Mesenchymal stem cell (in vitro differentiated cells and primary cell): Measurements from ENCODE around the gene MAPK10.
"Not testable (repeated sequence)": the region's sequence is repeated elsewhere in the genome, so short reads cannot be mapped to it uniquely, and the experiment has no call there.

Source experiments
- DNase-seq: peaks from one replicate; pipeline ENCODE4 v3.0.0-alpha.2; 2013
- H2AFZ ChIP-seq: one replicate; pipeline ENCODE4 v1.6.1; 2013; ENCODE audit warnings: low read depth, mild to moderate bottlenecking, control low read depth, inconsistent platforms, low read length, moderate library complexity
- H2AK5ac ChIP-seq: 2 replicates; pipeline ENCODE4 v1.6.1; 2013; ENCODE audit warnings: low read length, moderate library complexity, mild to moderate bottlenecking, inconsistent platforms; ENCODE audit not compliant: severe bottlenecking
- H2BK120ac ChIP-seq: one replicate; pipeline ENCODE4 v1.6.1; 2013; ENCODE audit warnings: low read depth, mild to moderate bottlenecking, inconsistent platforms, low read length, moderate library complexity
- H2BK12ac ChIP-seq, 2 experiments: one replicate each; pipeline ENCODE4 v1.6.1; 2013; ENCODE audit warnings: inconsistent platforms in 2 of 2, low read length in 2 of 2, mild to moderate bottlenecking in 2 of 2, moderate library complexity in 2 of 2, control low read depth in 1 of 2
- H2BK15ac ChIP-seq: one replicate; pipeline ENCODE4 v1.6.1; 2013; ENCODE audit warnings: mild to moderate bottlenecking, low read depth, inconsistent platforms; ENCODE audit not compliant: poor library complexity, severe bottlenecking
- H2BK5ac ChIP-seq: 2 replicates; pipeline ENCODE4 v1.6.1; 2013; ENCODE audit warnings: low read depth, mild to moderate bottlenecking, low read length, control low read depth, inconsistent platforms; ENCODE audit not compliant: poor library complexity, severe bottlenecking
- H3K14ac ChIP-seq, 2 experiments: one replicate each; pipeline ENCODE4 v1.6.1; 2013; ENCODE audit warnings: inconsistent platforms in 2 of 2, low read length in 2 of 2, control low read depth in 1 of 2, mild to moderate bottlenecking in 1 of 2, moderate library complexity in 1 of 2
- H3K18ac ChIP-seq, 2 experiments: one replicate each; pipeline ENCODE4 v1.6.1; 2013; ENCODE audit warnings: inconsistent platforms in 2 of 2, low read length in 2 of 2, control low read depth in 1 of 2, low read depth in 1 of 2, mild to moderate bottlenecking in 1 of 2
- H3K23ac ChIP-seq, 2 experiments: one replicate each; pipeline ENCODE4 v1.6.1; 2013; ENCODE audit warnings: inconsistent platforms in 2 of 2, low read length in 2 of 2, mild to moderate bottlenecking in 2 of 2, moderate library complexity in 2 of 2, control low read depth in 1 of 2
- H3K27ac ChIP-seq: 2 replicates; pipeline ENCODE4 v1.5.1; 2013; ENCODE audit warnings: mild to moderate bottlenecking, moderate library complexity, low read length, control low read depth, inconsistent platforms; ENCODE audit not compliant: poor library complexity, severe bottlenecking
- H3K27me3 ChIP-seq, 2 experiments: 2 replicates each; pipeline versions ENCODE4 v1.6.1 to v1.7.0; 2013; ENCODE audit warnings: low read length in 2 of 2, mild to moderate bottlenecking in 2 of 2, moderate library complexity in 2 of 2, control low read depth in 1 of 2, inconsistent platforms in 1 of 2; ENCODE audit not compliant: control insufficient read depth in 1 of 2, insufficient read depth in 1 of 2
- H3K36me3 ChIP-seq, 2 experiments: 2 replicates each; pipeline versions ENCODE4 v1.6.1 to v1.7.0; 2013; ENCODE audit warnings: low read length in 2 of 2, control low read depth in 1 of 2, inconsistent platforms in 1 of 2, low read depth in 1 of 2, mild to moderate bottlenecking in 1 of 2; ENCODE audit not compliant: insufficient read depth in 2 of 2, control insufficient read depth in 1 of 2
- H3K4ac ChIP-seq, 2 experiments: one replicate each; pipeline ENCODE4 v1.6.1; 2013; ENCODE audit warnings: inconsistent platforms in 2 of 2, low read length in 2 of 2, mild to moderate bottlenecking in 2 of 2, moderate library complexity in 2 of 2, control low read depth in 1 of 2, low read depth in 1 of 2
- H3K4me1 ChIP-seq: 2 replicates; pipeline ENCODE4 v1.6.1; 2013; ENCODE audit warnings: low read depth, low read length, control low read depth; ENCODE audit not compliant: control insufficient read depth, insufficient read depth
- H3K4me2 ChIP-seq: 2 replicates; pipeline ENCODE4 v1.6.1; 2013; ENCODE audit warnings: low read length, mild to moderate bottlenecking, inconsistent platforms; ENCODE audit not compliant: poor library complexity, severe bottlenecking
- H3K4me3 ChIP-seq, 2 experiments: 2 replicates each; pipeline versions ENCODE4 v1.5.1 to v1.7.0; 2013; ENCODE audit warnings: low read length in 2 of 2, mild to moderate bottlenecking in 2 of 2, control low read depth in 1 of 2, low read depth in 1 of 2; ENCODE audit not compliant: insufficient read depth in 1 of 2
- H3K79me1 ChIP-seq: replicated peaks from 2 replicates; pipeline ENCODE4 v1.6.1; 2013; ENCODE audit warnings: mild to moderate bottlenecking, control low read depth, low read length, inconsistent platforms; ENCODE audit not compliant: poor library complexity, severe bottlenecking
- H3K9ac ChIP-seq: 2 replicates; pipeline ENCODE4 v1.7.0; 2013; ENCODE audit warnings: mild to moderate bottlenecking, low read length, moderate library complexity
- H3K9me3 ChIP-seq: 2 replicates; pipeline ENCODE4 v1.7.0; 2013; ENCODE audit warnings: mild to moderate bottlenecking, low read length; ENCODE audit not compliant: control insufficient read depth
- H4K8ac ChIP-seq: one replicate; pipeline ENCODE4 v1.6.1; 2013; ENCODE audit warnings: inconsistent platforms, mild to moderate bottlenecking, low read length, moderate library complexity
- H4K91ac ChIP-seq: one replicate; pipeline ENCODE4 v1.6.1; 2013; ENCODE audit warnings: mild to moderate bottlenecking, low read length, inconsistent platforms
- WGBS: methylation state at CpG from one replicate; pipeline ENCODE4 v1.1.7; 2013; ENCODE audit warnings: mixed read lengths; 5-methylcytosine and 5-hydroxymethylcytosine counted together

Gene MAPK10

GRCh38 chr4:85967872-85968271, 392.0 kb downstream of the MAPK10 start:
- H3K9ac ChIP-seq: peak overlapping the region; percentile 28
- no peak overlapping the region for H3K14ac ChIP-seq
- peaks cover 0 to 11% of the 10 kb centered on the region in 2 experiments for H3K36me3 ChIP-seq
- H3K4me1 ChIP-seq: no peaks in the 10 kb centered on the region
- no peak overlapping the region for H2AFZ ChIP-seq
- H3K27ac ChIP-seq: no peak overlapping the region
- 100% methylated on average over 1 of the region's 2 CpGs for WGBS
- no peak overlapping the region for H3K4me3 ChIP-seq
- H2BK12ac ChIP-seq: no peak overlapping the region
- H3K9me3 ChIP-seq: no peaks in the 10 kb centered on the region
- no peak overlapping the region for H3K23ac ChIP-seq
- H3K4ac ChIP-seq: no peak overlapping the region
- no peak overlapping the region for H4K91ac ChIP-seq
- H3K79me1 ChIP-seq: peaks cover 4% of the 10 kb centered on the region
- H3K18ac ChIP-seq: no peak overlapping the region
- no peaks in the 10 kb centered on the region for H3K27me3 ChIP-seq
- no peak overlapping the region for H2BK15ac ChIP-seq
- H3K4me2 ChIP-seq: no peak overlapping the region
- no peak overlapping the region for H2BK5ac ChIP-seq
- DNase-seq: no peak
- H2BK120ac ChIP-seq: no peak overlapping the region
- H4K8ac ChIP-seq: no peak overlapping the region
- no peak overlapping the region for H2AK5ac ChIP-seq

- H3K4me2 ChIP-seq: no peak overlapping the region
- no peak overlapping the region for H2BK12ac ChIP-seq
- peak overlapping the region; percentile 41 for H2AK5ac ChIP-seq
- 80% methylated on average over 1 of the region's 2 CpGs for WGBS
- no peak overlapping the region for H2BK5ac ChIP-seq
- H3K79me1 ChIP-seq: peaks cover 2% of the 10 kb centered on the region
- no peak overlapping the region for H2BK120ac ChIP-seq
- H3K27me3 ChIP-seq: no peaks in the 10 kb centered on the region
- no peak overlapping the region for H3K27ac ChIP-seq
- H4K8ac ChIP-seq: no peak overlapping the region
- H3K9me3 ChIP-seq: no peaks in the 10 kb centered on the region
- peak overlapping the region; percentile 28 for H3K9ac ChIP-seq
- H2BK15ac ChIP-seq: no peak overlapping the region
- no peak overlapping the region for H3K4me3 ChIP-seq
- no peak overlapping the region for H3K18ac ChIP-seq
- no peaks in the 10 kb centered on the region for H3K36me3 ChIP-seq
- no peak overlapping the region for H3K23ac ChIP-seq
- H3K14ac ChIP-seq: no peak overlapping the region
- no peaks in the 10 kb centered on the region for H3K4me1 ChIP-seq
- H3K4ac ChIP-seq: no peak overlapping the region
- H4K91ac ChIP-seq: no peak overlapping the region
- no peak overlapping the region for H2AFZ ChIP-seq
- peak; percentile 31 for DNase-seq
Measured at GRCh38 chr4:85966373-85966772, 393.5 kb downstream of the MAPK10 start.

- Histone ChIP-seq H3K4me2 (no peak overlapping the region), H3K23ac (no peak overlapping the region), H3K27me3 (no peaks in the 10 kb centered on the region), H3K9me3 (no peaks in the 10 kb centered on the region), H3K14ac (no peak overlapping the region), H3K4ac (no peak overlapping the region), H3K9ac (peak overlapping the region; percentile 28), H3K27ac (no peak overlapping the region), H2BK12ac (no peak overlapping the region), H2AFZ (no peak overlapping the region), H3K4me1 (no peaks in the 10 kb centered on the region), H2BK5ac (no peak overlapping the region), H2BK120ac (no peak overlapping the region), H3K18ac (no peak overlapping the region), H2AK5ac (no peak overlapping the region), H2BK15ac (no peak overlapping the region), H3K4me3 (peak overlapping the region in 1 of 2 experiments; percentile 25), H3K79me1 (peaks cover 2% of the 10 kb centered on the region), H4K8ac (no peak overlapping the region), H4K91ac (no peak overlapping the region), H3K36me3 (no peaks in the 10 kb centered on the region)
- DNase-seq: no peak
- 83% methylated on average over 1 of the region's 1 CpG for WGBS
Measured at GRCh38 chr4:85965529-85965928, 394.3 kb downstream of the MAPK10 start.

GRCh38 chr4:85965017-85965416, 394.8 kb downstream of the MAPK10 start:
- H3K9me3 ChIP-seq, H2BK15ac ChIP-seq, H3K4me3 ChIP-seq, H3K27me3 ChIP-seq, H2BK5ac ChIP-seq, H2BK12ac ChIP-seq, H3K4me2 ChIP-seq, H3K23ac ChIP-seq, H3K79me1 ChIP-seq, H3K27ac ChIP-seq, H2AFZ ChIP-seq, H4K91ac ChIP-seq, H2AK5ac ChIP-seq, H3K4ac ChIP-seq, H4K8ac ChIP-seq, H3K4me1 ChIP-seq, H2BK120ac ChIP-seq, H3K18ac ChIP-seq, H3K9ac ChIP-seq, H3K36me3 ChIP-seq, DNase-seq, H3K14ac ChIP-seq: not testable (repeated sequence)
- WGBS: 100% methylated on average over 4 of the region's 4 CpGs
